ENCODE measurements around the gene SYNGR3.
"Not testable (repeated sequence)": the region's sequence is repeated elsewhere in the genome, so short reads cannot be mapped to it uniquely, and the experiment has no call there.

Gene SYNGR3

DNA sequence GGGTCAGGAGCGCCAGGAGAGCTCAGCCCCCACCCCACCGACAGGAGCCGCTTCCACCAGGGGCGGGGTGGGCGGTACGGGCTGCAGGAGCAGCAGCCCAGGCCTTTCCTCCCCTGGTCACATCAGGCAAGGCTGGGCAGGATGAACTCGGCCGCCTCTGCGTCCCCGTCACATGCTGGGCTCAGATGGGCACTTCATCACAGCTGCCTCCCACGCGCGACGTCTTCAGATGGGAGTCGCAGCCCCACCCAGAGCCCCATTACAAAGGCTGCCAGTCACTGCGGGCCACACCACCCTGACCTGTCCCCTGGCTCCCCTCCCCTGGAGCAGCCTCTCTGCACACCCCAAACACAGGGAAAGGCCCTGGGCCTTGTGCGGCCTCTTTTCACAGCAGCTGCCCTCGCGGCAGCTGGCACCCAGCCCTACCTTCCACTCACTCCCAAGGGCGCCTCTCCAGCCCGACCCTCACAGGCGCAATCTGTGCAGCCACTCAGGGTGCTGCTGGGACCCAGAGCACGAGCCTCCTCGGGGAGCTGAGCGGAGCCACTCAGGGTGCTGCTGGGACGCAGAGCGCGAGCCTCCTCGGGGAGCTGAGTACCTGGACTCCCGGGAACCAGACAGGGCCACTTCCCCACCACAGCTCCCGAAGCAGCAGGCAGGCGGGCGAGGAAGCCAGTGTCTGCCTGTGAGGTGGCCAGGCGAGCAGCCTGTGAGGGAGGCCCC is 15.2 kb downstream of the SYNGR3 start:
- peaks cover 53% of the 10 kb centered on the region for H3K4me1 Mint-ChIP-seq
- peaks cover 54% of the 10 kb centered on the region for H3K36me3 Mint-ChIP-seq
- H3K9me3 Mint-ChIP-seq, result no peaks in the 10 kb centered on the region
- no peaks in the 10 kb centered on the region for H3K27me3 Mint-ChIP-seq
- H3K27ac Mint-ChIP-seq, result peak overlapping the region; percentile 60
- no peak for ATAC-seq
- H3K4me3 Mint-ChIP-seq, result peak overlapping the region; percentile 26

- Mint-ChIP-seq H3K27me3 (no peaks in the 10 kb centered on the region), H3K9me3 (no peaks in the 10 kb centered on the region), H3K36me3 (peaks cover 50% of the 10 kb centered on the region), H3K27ac (peak overlapping the region; percentile 60), H3K4me1 (peaks cover 60% of the 10 kb centered on the region), H3K4me3 (peak overlapping the region; percentile 20)
- ATAC-seq, result no peak
These were observed 15.9 kb downstream of the SYNGR3 start for GRCh38 chr16:2005646-2006045.

- H3K4me1 Mint-ChIP-seq, result peaks cover 60% of the 10 kb centered on the region
- H3K36me3 Mint-ChIP-seq, result peaks cover 43% of the 10 kb centered on the region
- H3K27me3 Mint-ChIP-seq, result no peaks in the 10 kb centered on the region
- no peaks in the 10 kb centered on the region for H3K9me3 Mint-ChIP-seq
- ATAC-seq, result no peak
- H3K4me3 Mint-ChIP-seq, result peak overlapping the region; percentile 27
- peak overlapping the region; percentile 60 for H3K27ac Mint-ChIP-seq
These were observed 16.5 kb downstream of the SYNGR3 start for GRCh38 chr16:2006317-2006716.

- H3K36me3 Mint-ChIP-seq, result peaks cover 38% of the 10 kb centered on the region
These were observed 17.5 kb downstream of the SYNGR3 start for GRCh38 chr16:2007081-2007836.

GRCh38 chr16:2008009-2008526 is 18.3 kb downstream of the SYNGR3 start:
- peaks cover 35% of the 10 kb centered on the region for H3K36me3 Mint-ChIP-seq
- H3K9me3 Mint-ChIP-seq, result no peaks in the 10 kb centered on the region
- no peaks in the 10 kb centered on the region for H3K27me3 Mint-ChIP-seq
- H3K27ac Mint-ChIP-seq, result peak overlapping the region; percentile 61
- peak overlapping the region; percentile 83 for H3K4me3 Mint-ChIP-seq
- H3K4me1 Mint-ChIP-seq, result peaks cover 60% of the 10 kb centered on the region
- no peak for ATAC-seq

More at GRCh38 chr16:2007081-2007836, 17.5 kb downstream of the SYNGR3 start:
- Mint-ChIP-seq H3K4me3 (peak overlapping the region; percentile 83), H3K27ac (peak overlapping the region; percentile 60), H3K9me3 (no peaks in the 10 kb centered on the region), H3K27me3 (no peaks in the 10 kb centered on the region), H3K4me1 (peaks cover 60% of the 10 kb centered on the region)
- no peak for ATAC-seq

DNA sequence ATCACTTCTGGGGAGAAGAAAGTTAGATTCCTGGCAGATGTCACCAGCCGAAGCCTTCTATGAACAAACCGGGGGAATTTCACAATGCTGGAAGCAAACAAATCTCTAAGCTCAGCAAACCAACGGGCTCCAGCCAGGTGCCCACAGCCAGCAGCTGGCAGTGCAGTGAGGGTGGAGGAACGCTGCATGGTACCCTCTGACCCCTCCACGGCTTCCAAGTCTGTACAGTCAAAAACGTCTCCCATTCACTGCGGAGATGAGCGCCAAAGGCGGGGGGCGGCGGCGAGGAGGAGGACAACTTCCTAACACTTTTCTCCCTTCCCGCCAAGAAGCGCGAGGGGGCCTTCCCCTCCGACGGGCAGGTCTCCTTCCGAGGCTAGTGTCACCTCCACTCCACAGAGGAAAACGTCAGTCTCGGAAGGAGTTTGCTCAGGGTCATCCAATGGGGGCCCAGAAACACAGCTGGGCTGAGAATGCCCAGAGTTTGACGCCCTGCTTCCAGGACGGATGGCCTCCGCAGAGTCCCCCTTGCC is 18.9 kb downstream of the SYNGR3 start:
- no peak for ATAC-seq
- peaks cover 35% of the 10 kb centered on the region for H3K36me3 Mint-ChIP-seq
- peaks cover 60% of the 10 kb centered on the region for H3K4me1 Mint-ChIP-seq
- H3K4me3 Mint-ChIP-seq, result peak overlapping the region; percentile 83
- no peaks in the 10 kb centered on the region for H3K9me3 Mint-ChIP-seq
- peak overlapping the region; percentile 61 for H3K27ac Mint-ChIP-seq
- no peaks in the 10 kb centered on the region for H3K27me3 Mint-ChIP-seq

GRCh38 chr16:2009164-2009711 is 19.5 kb downstream of the SYNGR3 start:
- Mint-ChIP-seq H3K4me1 (peaks cover 55% of the 10 kb centered on the region), H3K27ac (peak overlapping the region; percentile 93), H3K27me3 (no peaks in the 10 kb centered on the region)

DNA sequence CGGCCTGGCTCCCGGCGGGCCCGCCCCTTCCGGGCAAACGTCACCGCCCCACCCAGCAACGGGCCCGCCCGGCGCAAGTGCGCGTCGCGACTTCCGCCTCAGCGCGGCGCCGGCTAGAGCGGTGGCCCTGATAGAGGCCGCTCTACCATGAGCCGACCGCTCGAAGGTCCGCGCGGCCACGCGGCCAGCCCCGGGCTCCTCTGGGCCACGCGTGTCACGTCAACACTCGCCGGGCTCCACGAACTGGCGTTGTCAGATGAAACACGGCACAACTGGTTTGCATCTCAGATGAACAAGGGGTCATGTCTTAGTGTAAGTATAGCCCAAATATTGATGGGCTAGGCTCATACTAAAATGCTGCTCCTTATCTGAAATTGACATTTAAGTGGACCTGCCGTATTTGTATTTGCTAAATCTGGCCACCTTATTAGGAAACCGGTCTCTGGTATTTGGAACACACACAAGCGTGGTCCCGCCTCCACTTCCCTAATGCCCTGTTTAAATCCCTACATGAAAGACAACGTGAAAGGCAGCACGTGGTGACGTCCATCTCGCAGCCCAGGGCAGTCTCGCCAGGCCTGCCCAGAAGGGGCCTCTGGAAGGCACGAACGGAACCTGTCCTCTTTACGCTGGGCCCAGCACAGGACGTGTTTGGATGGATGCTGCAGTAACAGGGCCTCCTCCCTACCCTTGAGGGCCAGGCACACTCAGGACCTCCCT is 20.2 kb downstream of the SYNGR3 start, which contains the start of gene ZNF598:
Gene ZNF598, minus strand, starts transcription at position 31 of the 720 bp plus-strand sequence.
- Mint-ChIP-seq H3K27me3 (no peaks in the 10 kb centered on the region), H3K4me1 (peaks cover 48% of the 10 kb centered on the region), H3K9me3 (no peaks in the 10 kb centered on the region), H3K4me3 (peak within 1 kb of the TSS; percentile 90), H3K36me3 (peaks cover 32% of the 10 kb centered on the region), H3K27ac (peak within 1 kb of the TSS; percentile 93)
- peak; percentile 98 for ATAC-seq

More at GRCh38 chr16:2009164-2009711, 19.5 kb downstream of the SYNGR3 start:
- Mint-ChIP-seq H3K9me3 (no peaks in the 10 kb centered on the region), H3K36me3 (peaks cover 35% of the 10 kb centered on the region), H3K4me3 (peak overlapping the region; percentile 83)
- ATAC-seq, result peak; percentile 54

GRCh38 chr16:2011726-2012125 is 22.0 kb downstream of the SYNGR3 start:
- H3K4me1 Mint-ChIP-seq, result peaks cover 30% of the 10 kb centered on the region
- not testable (repeated sequence) for ATAC-seq, H3K27me3 Mint-ChIP-seq, H3K27ac Mint-ChIP-seq, H3K9me3 Mint-ChIP-seq, H3K4me3 Mint-ChIP-seq
- peaks cover 17% of the 10 kb centered on the region for H3K36me3 Mint-ChIP-seq

DNA sequence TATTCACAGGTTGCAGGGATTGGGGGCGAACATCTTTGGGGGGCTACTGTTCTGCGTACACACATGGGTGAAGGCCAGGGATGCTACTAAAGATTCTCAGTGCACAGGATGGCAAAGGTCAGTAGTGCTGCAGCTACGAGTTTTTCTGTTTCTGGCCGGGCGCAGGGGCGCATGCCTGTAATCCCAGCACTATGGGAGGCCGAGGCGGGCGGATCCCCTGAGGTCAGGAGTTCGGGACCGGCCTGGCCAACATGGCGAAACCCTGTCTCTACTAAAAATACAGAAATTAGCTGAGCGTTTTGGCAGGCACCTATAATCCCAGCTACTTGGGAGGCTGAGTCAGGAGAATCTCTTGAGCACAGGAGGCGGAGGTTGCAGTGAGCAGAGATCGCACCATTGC is 23.8 kb downstream of the SYNGR3 start:
- no peak overlapping the region for H3K4me3 Mint-ChIP-seq
- H3K4me1 Mint-ChIP-seq, result peaks cover 12% of the 10 kb centered on the region
- peaks cover 3% of the 10 kb centered on the region for H3K36me3 Mint-ChIP-seq
- H3K27ac Mint-ChIP-seq, result no peak overlapping the region
- no peak for ATAC-seq
- H3K9me3 Mint-ChIP-seq, result no peaks in the 10 kb centered on the region
- peaks cover 10% of the 10 kb centered on the region for H3K27me3 Mint-ChIP-seq

- Mint-ChIP-seq H3K36me3 (no peaks in the 10 kb centered on the region), H3K4me1 (peaks cover 3% of the 10 kb centered on the region), H3K4me3 (no peak overlapping the region), H3K9me3 (no peaks in the 10 kb centered on the region), H3K27ac (no peak overlapping the region), H3K27me3 (peaks cover 21% of the 10 kb centered on the region)
- no peak for ATAC-seq
These were observed 25.6 kb downstream of the SYNGR3 start for GRCh38 chr16:2015117-2015946.

DNA sequence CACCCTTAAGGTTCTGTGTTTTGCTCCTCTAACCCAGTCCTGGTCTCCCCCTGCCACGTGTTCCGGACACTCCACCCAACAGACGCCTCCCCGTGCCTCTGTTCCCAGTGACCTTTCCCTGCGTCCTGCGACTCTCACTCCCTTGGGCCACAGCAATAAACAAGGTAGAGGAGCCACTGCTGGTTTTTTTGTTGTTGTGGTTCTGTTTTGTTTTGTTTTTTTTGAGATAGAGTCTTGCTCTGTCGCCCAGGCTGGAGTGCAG is 26.1 kb downstream of the SYNGR3 start:
- Mint-ChIP-seq H3K36me3 (no peaks in the 10 kb centered on the region), H3K27ac (no peak overlapping the region), H3K4me1 (peaks cover 6% of the 10 kb centered on the region), H3K27me3 (peaks cover 27% of the 10 kb centered on the region), H3K9me3 (no peaks in the 10 kb centered on the region), H3K4me3 (no peak overlapping the region)
- no peak for ATAC-seq

GRCh38 chr16:2016407-2016922 is 26.7 kb downstream of the SYNGR3 start:
- Mint-ChIP-seq H3K4me1 (peaks cover 8% of the 10 kb centered on the region), H3K27me3 (peaks cover 33% of the 10 kb centered on the region), H3K4me3 (no peak overlapping the region), H3K36me3 (no peaks in the 10 kb centered on the region), H3K9me3 (no peaks in the 10 kb centered on the region), H3K27ac (no peak overlapping the region)
- no peak for ATAC-seq

DNA sequence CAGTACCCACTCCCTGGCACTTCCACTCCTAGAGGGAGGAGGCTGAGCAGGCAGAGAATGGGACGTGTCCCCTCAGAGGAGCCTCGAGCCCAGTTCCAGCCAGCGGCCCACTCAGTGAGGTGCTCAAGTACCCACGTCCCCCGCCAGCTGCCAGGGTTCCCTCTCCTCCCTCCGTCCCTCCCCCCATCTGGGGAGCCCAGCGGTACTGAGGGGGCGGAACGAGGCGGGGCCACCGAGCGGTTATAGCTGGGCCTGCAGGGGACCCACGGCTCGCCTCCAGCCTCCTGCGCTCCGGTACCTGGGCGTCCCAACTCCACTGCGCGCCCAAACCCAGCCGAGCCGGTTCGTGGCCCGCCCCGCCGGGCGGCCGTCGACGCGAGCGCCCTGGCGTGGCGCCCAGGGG is 29.7 kb downstream of the SYNGR3 start, which contains the start of gene NPW:
Gene NPW, plus strand, starts transcription at position 268 of the 403 bp plus-strand sequence.
- H3K9me3 Mint-ChIP-seq, result no peaks in the 10 kb centered on the region
- H3K4me3 Mint-ChIP-seq, result peak within 1 kb of the TSS; percentile 58
- peaks cover 24% of the 10 kb centered on the region for H3K4me1 Mint-ChIP-seq
- ATAC-seq, result no peak
- no peaks in the 10 kb centered on the region for H3K36me3 Mint-ChIP-seq
- H3K27ac Mint-ChIP-seq, result no peak within 1 kb of the TSS
- H3K27me3 Mint-ChIP-seq, result peaks cover 60% of the 10 kb centered on the region
